Tibial nerve (tissue), 3 donors: ENCODE measurements around the gene ANO4.

Experiments
- POLR2A ChIP-seq, 2 donors: fragments of 450-650 bp; IDR thresholded peaks; one replicate each; pipeline ENCODE4 v1.6.1; 2017; ENCODE audit warnings: antibody characterized with exemption in 2 of 2, mild to moderate bottlenecking in 2 of 2, moderate library complexity in 2 of 2
- TF ChIP-seq, protein P1 (sequence below), 5 experiments: fragments of 200-600 bp in 3 of 5; fragments of 450-650 bp in 2 of 5; sonication (generic) in 3 of 5; IDR thresholded peaks; one replicate each; pipeline ENCODE4 v1.5.1; 2016 to 2019; ENCODE audit warnings: antibody characterized with exemption in 5 of 5, mild to moderate bottlenecking in 3 of 5, moderate library complexity in 2 of 5

DNA sequence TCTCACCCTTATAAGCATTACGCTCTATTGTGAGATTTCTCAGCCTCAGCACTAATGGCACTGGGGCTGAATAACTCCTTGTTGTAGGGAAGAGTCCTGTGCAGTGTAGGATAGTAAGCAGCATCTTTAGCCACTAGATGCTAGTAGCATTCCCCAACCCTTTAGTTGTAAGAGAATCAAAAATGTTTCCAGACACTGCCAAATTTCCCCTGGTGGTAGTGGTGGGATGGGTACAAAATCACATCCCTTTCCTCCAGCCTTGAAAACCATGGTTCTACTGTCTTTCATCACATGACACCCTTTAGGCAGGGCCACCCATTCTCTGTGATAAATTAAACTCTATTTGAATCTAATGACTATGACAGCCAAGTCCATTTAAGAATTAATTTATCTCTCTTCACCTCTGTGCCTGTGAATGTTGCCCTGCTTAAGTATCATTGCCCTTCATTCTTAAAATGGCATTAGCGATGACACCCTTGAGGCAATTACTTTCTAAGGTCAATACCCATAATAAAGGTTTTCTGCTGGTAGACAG is 199.4 kb downstream of the ANO4 start:
- TF ChIP-seq, protein P1, sequence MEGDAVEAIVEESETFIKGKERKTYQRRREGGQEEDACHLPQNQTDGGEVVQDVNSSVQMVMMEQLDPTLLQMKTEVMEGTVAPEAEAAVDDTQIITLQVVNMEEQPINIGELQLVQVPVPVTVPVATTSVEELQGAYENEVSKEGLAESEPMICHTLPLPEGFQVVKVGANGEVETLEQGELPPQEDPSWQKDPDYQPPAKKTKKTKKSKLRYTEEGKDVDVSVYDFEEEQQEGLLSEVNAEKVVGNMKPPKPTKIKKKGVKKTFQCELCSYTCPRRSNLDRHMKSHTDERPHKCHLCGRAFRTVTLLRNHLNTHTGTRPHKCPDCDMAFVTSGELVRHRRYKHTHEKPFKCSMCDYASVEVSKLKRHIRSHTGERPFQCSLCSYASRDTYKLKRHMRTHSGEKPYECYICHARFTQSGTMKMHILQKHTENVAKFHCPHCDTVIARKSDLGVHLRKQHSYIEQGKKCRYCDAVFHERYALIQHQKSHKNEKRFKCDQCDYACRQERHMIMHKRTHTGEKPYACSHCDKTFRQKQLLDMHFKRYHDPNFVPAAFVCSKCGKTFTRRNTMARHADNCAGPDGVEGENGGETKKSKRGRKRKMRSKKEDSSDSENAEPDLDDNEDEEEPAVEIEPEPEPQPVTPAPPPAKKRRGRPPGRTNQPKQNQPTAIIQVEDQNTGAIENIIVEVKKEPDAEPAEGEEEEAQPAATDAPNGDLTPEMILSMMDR (IDR thresholded peaks at IDR 0.05) = no peak
- no peak for TF ChIP-seq POLR2A (IDR thresholded peaks at IDR 0.05)
